Prostate gland (tissue), 2 donors: ENCODE data around the gene ASB18. TPM values are rescaled to one million over a fixed set of nuclear protein-coding genes. Genes with fewer than 3 reads are reported as not detected.

Source experiments
- DNase-seq: peaks from one replicate; pipeline ENCODE4 v3.0.0-alpha.2; 2019; ENCODE audit warnings: low spot score
- H3K27ac ChIP-seq, 2 donors: fragments of 200-600 bp; sonication (generic); 2 replicates each; pipeline ENCODE4 v1.5.1; 2017 to 2019
- H3K27me3 ChIP-seq: fragments of 200-600 bp; sonication (generic); replicated peaks from 2 replicates; pipeline ENCODE4 v1.5.1; 2019; ENCODE audit not compliant: insufficient read depth
- H3K36me3 ChIP-seq, 2 donors: fragments of 200-600 bp; sonication (generic); 1 replicate in 1 of 2; 2 replicates in 1 of 2; pipeline versions ENCODE4 v1.5.1 to v1.8.1; 2017 to 2019
- H3K4me1 ChIP-seq: fragments of 200-600 bp; sonication (generic); replicated peaks from 2 replicates; pipeline ENCODE4 v1.5.1; 2019
- H3K4me3 ChIP-seq, 2 donors: fragments of 200-600 bp; sonication (generic); 2 replicates each; pipeline ENCODE4 v1.5.1; 2017 to 2019
- H3K9me3 ChIP-seq: fragments of 200-600 bp; sonication (generic); 2 replicates; pipeline ENCODE4 v1.5.1; 2017
- CTCF ChIP-seq, 4 experiments: fragments of 200-600 bp in 2 of 4; fragments of 450-650 bp in 2 of 4; sonication (generic) in 2 of 4; IDR thresholded peaks; 1 replicate in 3 of 4; 2 replicates in 1 of 4; pipeline ENCODE4 v1.5.1; 2016 to 2019; ENCODE audit warnings: antibody characterized with exemption in 4 of 4, mild to moderate bottlenecking in 2 of 4, moderate library complexity in 2 of 4
- POLR2A ChIP-seq: fragments of 450-650 bp; IDR thresholded peaks from one replicate; pipeline ENCODE4 v1.6.1; 2016; ENCODE audit warnings: antibody characterized with exemption, mild to moderate bottlenecking
- POLR2AphosphoS5 ChIP-seq: sonication (generic); formaldehyde crosslinking; IDR thresholded peaks from one replicate; pipeline ENCODE4 v1.6.1; 2017; ENCODE audit warnings: antibody characterized with exemption
- WGBS: methylation state at CpG from one replicate; pipeline ENCODE4 v1.1.5; 2018; 5-methylcytosine and 5-hydroxymethylcytosine counted together
- intact Hi-C: fragments of 100-400 bp; cut with DNase I; formaldehyde crosslinking; loops from one replicate; pipeline ENCODE4 v1.14.2; 2022
- total RNA-seq, 2 donors: library from RNA; depleted of rRNA; stranded (reverse); fragments of >200 nt; gene quantifications; one replicate each; pipeline ENCODE4 v1.1.0, GENCODE V29; 2016

ASB18 gene
- total RNA-seq, 2 donors from 2014 or later: not detected

- Histone ChIP-seq H3K4me3 (no peak overlapping the region), H3K27me3 (peaks cover 4% of the 10 kb centered on the region), H3K36me3 (no peaks in the 10 kb centered on the region), H3K4me1 (no peaks in the 10 kb centered on the region), H3K9me3 (no peaks in the 10 kb centered on the region), H3K27ac (no peak overlapping the region)
- no peak for TF ChIP-seq CTCF (IDR thresholded peaks at IDR 0.05)
- no peak for DNase-seq
- intact Hi-C loops: no loop called here
- WGBS: 83% methylated on average over 3 of the region's 3 CpGs
Observed at GRCh38 chr2:236246711-236247246, 17.4 kb downstream of the ASB18 start.

GRCh38 chr2:236244256-236244655, 19.9 kb downstream of the ASB18 start:
- 84% methylated on average over 5 of the region's 5 CpGs for WGBS
- peaks cover 4% of the 10 kb centered on the region for H3K27me3 ChIP-seq
- H3K4me1 ChIP-seq: no peaks in the 10 kb centered on the region
- TF ChIP-seq POLR2AphosphoS5: no peak
- TF ChIP-seq POLR2A: no peak
- TF ChIP-seq CTCF (IDR thresholded peaks at IDR 0.05): no peak
- no peaks in the 10 kb centered on the region for H3K9me3 ChIP-seq
- no peak overlapping the region for H3K27ac ChIP-seq
- DNase-seq: no peak
- intact Hi-C loops: no loop called here
- no peaks in the 10 kb centered on the region for H3K36me3 ChIP-seq
- H3K4me3 ChIP-seq: no peak overlapping the region

- WGBS: 95% methylated on average over 8 of the region's 8 CpGs
- H3K4me3 ChIP-seq: no peak overlapping the region
- H3K27me3 ChIP-seq: no peaks in the 10 kb centered on the region
- no peaks in the 10 kb centered on the region for H3K36me3 ChIP-seq
- H3K9me3 ChIP-seq: no peaks in the 10 kb centered on the region
- H3K4me1 ChIP-seq: no peaks in the 10 kb centered on the region
- no peak for DNase-seq
- intact Hi-C loops: no loop called here
- no peak overlapping the region for H3K27ac ChIP-seq
- TF ChIP-seq CTCF (IDR thresholded peaks at IDR 0.05): no peak
- no peak for TF ChIP-seq POLR2A
- TF ChIP-seq POLR2AphosphoS5: no peak
Observed at GRCh38 chr2:236242057-236242495, 22.1 kb downstream of the ASB18 start.

- WGBS: 88% methylated on average over 13 of the region's 13 CpGs
- Histone ChIP-seq H3K4me1 (no peaks in the 10 kb centered on the region), H3K36me3 (no peaks in the 10 kb centered on the region), H3K9me3 (no peaks in the 10 kb centered on the region), H3K27ac (no peak overlapping the region), H3K27me3 (no peaks in the 10 kb centered on the region), H3K4me3 (no peak overlapping the region)
- TF ChIP-seq POLR2A: no peak
- no peak for DNase-seq
- intact Hi-C loops: no loop called here
Observed at GRCh38 chr2:236241181-236242056, 22.8 kb downstream of the ASB18 start.

GRCh38 chr2:236240228-236240990, 23.8 kb downstream of the ASB18 start:
- Histone ChIP-seq H3K36me3 (no peaks in the 10 kb centered on the region), H3K4me1 (no peaks in the 10 kb centered on the region), H3K4me3 (no peak overlapping the region), H3K9me3 (no peaks in the 10 kb centered on the region), H3K27me3 (peaks cover 3% of the 10 kb centered on the region), H3K27ac (no peak overlapping the region)
- no peak for DNase-seq
- no peak for TF ChIP-seq CTCF (IDR thresholded peaks at IDR 0.05)
- no peak for TF ChIP-seq POLR2AphosphoS5
- no peak for TF ChIP-seq POLR2A
- WGBS: 60% methylated on average over 15 of the region's 15 CpGs
- intact Hi-C loops: no loop called here
